ENCODE measurements around the gene GPSM3.

GPSM3 gene

GRCh38 chr6:32170294-32170693, 22.1 kb downstream of the GPSM3 start:
- Histone ChIP-seq H3K9ac (ENCODE audit: low read length) (no peak overlapping the region), H4K20me1 (ENCODE audit: insufficient read depth, low read length) (no peaks in the 10 kb centered on the region), H3K9me2 (ENCODE audit: low read depth, low read length) (no peaks in the 10 kb centered on the region), H3F3A (ENCODE audit: insufficient read depth, low read length) (no peaks in the 10 kb centered on the region), H3K4me2 (ENCODE audit: low read length) (no peak overlapping the region), H3K79me2 (ENCODE audit: insufficient read depth, low read length) (peaks cover 7% of the 10 kb centered on the region; the same call in 1 of the 2 replicates), H3K4me1 (ENCODE audit: insufficient read depth, low read length, severe bottlenecking) (peaks cover 50% of the 10 kb centered on the region), H3K27me3 (ENCODE audit: insufficient read depth, low read length) (no peaks in the 10 kb centered on the region), H2AFZ (ENCODE audit: low read length) (no peak overlapping the region), H3K27ac (ENCODE audit: low read depth, low read length, poor library complexity, severe bottlenecking) (no peak overlapping the region), H3K36me3 (ENCODE audit: insufficient read depth, low read length) (peaks cover 37% of the 10 kb centered on the region; the same call in 1 of the 2 replicates), H3K4me3 (ENCODE audit: low read depth, low read length, poor library complexity, severe bottlenecking) (no peak overlapping the region), H3K9me3 (ENCODE audit: low read length) (no peaks in the 10 kb centered on the region)
- TF ChIP-seq EZH2 (IDR thresholded peaks at IDR 0.05; ENCODE audit: borderline replicate concordance, low read length) (no peak), CTCF (IDR thresholded peaks at IDR 0.05; ENCODE audit: low read length) (no peak)

DNA sequence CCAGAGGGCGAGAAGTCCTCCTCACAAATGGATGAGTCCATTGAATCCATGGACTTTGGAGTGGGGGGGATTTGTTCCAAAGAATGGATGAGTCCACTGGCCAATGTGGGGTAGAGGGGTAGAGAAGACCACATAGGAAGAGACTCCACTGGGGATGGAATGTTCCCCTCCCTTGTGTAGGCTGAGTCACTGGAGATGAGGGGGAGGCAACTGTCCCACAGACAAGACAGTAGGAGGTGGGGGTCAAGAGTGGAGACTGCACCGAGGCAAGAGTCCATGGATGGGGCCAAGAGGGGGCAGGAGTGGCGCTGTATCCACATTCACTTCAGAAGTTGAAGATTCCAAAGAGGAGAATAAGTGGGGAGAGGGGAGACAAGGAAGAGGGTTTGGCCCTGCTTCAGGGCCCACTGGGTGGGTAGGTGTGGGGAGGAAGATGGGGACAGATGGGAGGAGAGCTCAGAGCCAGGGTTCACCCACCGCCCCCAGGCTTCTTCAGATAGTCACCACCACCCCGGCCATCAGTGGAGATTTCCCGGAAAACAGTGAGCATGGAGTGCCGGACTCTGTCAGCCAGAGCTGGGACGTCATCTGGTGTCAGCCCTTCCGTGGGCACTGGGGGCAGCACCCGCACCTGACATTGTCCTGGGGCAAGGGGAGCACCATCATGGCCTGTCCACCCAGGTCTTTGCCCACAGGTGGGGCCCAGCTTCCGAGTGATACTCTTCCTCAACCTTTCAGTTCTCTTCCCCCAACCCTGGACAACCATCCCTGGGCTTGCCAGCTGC, 23.4 kb downstream of the GPSM3 start:
- no peaks in the 10 kb centered on the region for H3F3A ChIP-seq (ENCODE audit: insufficient read depth, low read length)
- no peak overlapping the region for H3K27ac ChIP-seq (ENCODE audit: low read depth, low read length, poor library complexity, severe bottlenecking)
- no peaks in the 10 kb centered on the region for H4K20me1 ChIP-seq (ENCODE audit: insufficient read depth, low read length)
- TF ChIP-seq EZH2 (IDR thresholded peaks at IDR 0.05; ENCODE audit: borderline replicate concordance, low read length) (no peak), CTCF (IDR thresholded peaks at IDR 0.05; ENCODE audit: low read length) (no peak)
- H3K9me3 ChIP-seq (ENCODE audit: low read length): no peaks in the 10 kb centered on the region
- no peak overlapping the region for H3K4me2 ChIP-seq (ENCODE audit: low read length)
- no peaks in the 10 kb centered on the region for H3K27me3 ChIP-seq (ENCODE audit: insufficient read depth, low read length)
- no peak overlapping the region for H3K9ac ChIP-seq (ENCODE audit: low read length)
- no peaks in the 10 kb centered on the region for H3K79me2 ChIP-seq (ENCODE audit: insufficient read depth, low read length)
- H2AFZ ChIP-seq (ENCODE audit: low read length): no peak overlapping the region
- H3K4me1 ChIP-seq (ENCODE audit: insufficient read depth, low read length, severe bottlenecking): peaks cover 37% of the 10 kb centered on the region
- H3K9me2 ChIP-seq (ENCODE audit: low read depth, low read length): no peaks in the 10 kb centered on the region
- peaks cover 37% of the 10 kb centered on the region; the same call in 1 of the 2 replicates for H3K36me3 ChIP-seq (ENCODE audit: insufficient read depth, low read length)
- H3K4me3 ChIP-seq (ENCODE audit: low read depth, low read length, poor library complexity, severe bottlenecking): no peak overlapping the region

- TF ChIP-seq EZH2 (IDR thresholded peaks at IDR 0.05; ENCODE audit: borderline replicate concordance, low read length) (no peak), CTCF (IDR thresholded peaks at IDR 0.05; ENCODE audit: low read length) (no peak)
- no peak overlapping the region; the same call in 1 of the 2 replicates for H3K9ac ChIP-seq (ENCODE audit: low read length)
- H2AFZ ChIP-seq (ENCODE audit: low read length): no peak overlapping the region
- H4K20me1 ChIP-seq (ENCODE audit: insufficient read depth, low read length): no peaks in the 10 kb centered on the region
- H3K36me3 ChIP-seq (ENCODE audit: insufficient read depth, low read length): peaks cover 37% of the 10 kb centered on the region; the same call in 1 of the 2 replicates
- no peak overlapping the region for H3K4me3 ChIP-seq (ENCODE audit: low read depth, low read length, poor library complexity, severe bottlenecking)
- no peaks in the 10 kb centered on the region for H3K79me2 ChIP-seq (ENCODE audit: insufficient read depth, low read length)
- no peaks in the 10 kb centered on the region for H3F3A ChIP-seq (ENCODE audit: insufficient read depth, low read length)
- H3K9me3 ChIP-seq (ENCODE audit: low read length): no peaks in the 10 kb centered on the region
- no peaks in the 10 kb centered on the region for H3K27me3 ChIP-seq (ENCODE audit: insufficient read depth, low read length)
- no peaks in the 10 kb centered on the region for H3K9me2 ChIP-seq (ENCODE audit: low read depth, low read length)
- H3K27ac ChIP-seq (ENCODE audit: low read depth, low read length, poor library complexity, severe bottlenecking): peak overlapping the region; percentile 56
- H3K4me2 ChIP-seq (ENCODE audit: low read length): no peak overlapping the region
- peaks cover 31% of the 10 kb centered on the region for H3K4me1 ChIP-seq (ENCODE audit: insufficient read depth, low read length, severe bottlenecking)
Measured at GRCh38 chr6:32168350-32168749, 24.1 kb downstream of the GPSM3 start.

Data from OCI-LY1 (cell line).